Pancreas (tissue), 10 donors: Measurements from ENCODE around the gene SNX27. TPM values are rescaled to one million over a fixed set of nuclear protein-coding genes. Genes with fewer than 3 reads are reported as not detected.

Source experiments
- ATAC-seq, 4 donors: fragments of 200-7000 bp; cut with Tn5 transposase; one replicate each; pipeline versions ENCODE4 v1.8.0 to v1.9.1; 2020; ENCODE audit warnings: mild to moderate bottlenecking in 4 of 4, moderate library complexity in 4 of 4
- DNase-seq, 6 donors: peaks; one replicate each; pipeline ENCODE4 v3.0.0-alpha.2; 2020
- FAIRE-seq: peaks from 2 replicates; lab custom pipeline; 2012; peaks lifted over from hg19 to GRCh38; lab: Jason Lieb, UNC
- H3K27ac ChIP-seq, 4 donors: fragments of 200-600 bp; sonication (generic); 1 replicate in 3 of 4; 2 replicates in 1 of 4; pipeline versions ENCODE4 v1.5.0 to v1.8.0; 2020
- H3K27me3 ChIP-seq, 4 donors: fragments of 200-600 bp; one replicate each; pipeline ENCODE4 v1.8.0; 2021
- H3K36me3 ChIP-seq, 3 donors: fragments of 200-600 bp; sonication (generic) in 1 of 3; one replicate each; pipeline versions ENCODE4 v1.5.0 to v1.8.0; 2020 to 2021
- H3K4me1 ChIP-seq, 3 donors: fragments of 200-600 bp; one replicate each; pipeline ENCODE4 v1.8.0; 2021
- H3K4me3 ChIP-seq, 4 donors: fragments of 200-600 bp; sonication (generic) in 2 of 4; one replicate each; pipeline versions ENCODE4 v1.5.0 to v1.8.0; 2020 to 2021
- H3K9me3 ChIP-seq, 4 donors: fragments of 200-600 bp; one replicate each; pipeline ENCODE4 v1.8.0; 2021
- WGBS, 2 donors: extraction: QIAGEN DNeasy Blood & Tissue Kit; methylation state at CpG; one replicate each; pipeline ENCODE4 v1.1.7; 2013; 5-methylcytosine and 5-hydroxymethylcytosine counted together
- intact Hi-C, 3 donors: fragments of 100-400 bp; cut with DNase I; formaldehyde crosslinking; loops; one replicate each; pipeline versions ENCODE4 v1.11.1 to v1.14.2; 2022
- polyA plus RNA-seq, 2 donors: library from polyadenylated mRNA; stranded (reverse); fragments of 200-250 nt; gene quantifications; one replicate each; pipeline ENCODE4 v1.2.3, GENCODE V29; 2013
- total RNA-seq, 6 donors: library from RNA; stranded (reverse); fragmentation: NEBNext Ultra II Directional in 4 of 6; extraction: Animal tissue kit (Norgen Biotek cat#: 25700) in 4 of 6; gene quantifications; one replicate each; pipeline versions ENCODE4 v1.2.1 to v1.2.4, GENCODE V29; 2021 to 2023
- TF ChIP-seq, protein P1 (sequence below), 4 donors: fragments of 200-600 bp; sonication (generic) in 3 of 4; IDR thresholded peaks; one replicate each; pipeline versions ENCODE4 v1.5.0 to v1.8.0; 2021; ENCODE audit warnings: antibody characterized with exemption in 4 of 4
- donor health status: healthy with polysubstance abuse.
- donor health status: DM: no; HTN: no; CAD: no; lungs with moderate emphysema.
- donor health status: DM: no; HTN: no; CAD: no.
- donor health status: control.
- donor health status: control.
- donor health status: Bipolar disorder and iron deficiency.
- donor health status: DM: yes; HTN: yes; CAD: no.
- donor health status: DM: no; HTN: no; CAD: no.
- donor health status: DM: no; HTN: no; CAD: no.
- donor health status: DM: yes; HTN: yes; CAD: no.

Gene SNX27
- total and polyA plus RNA-seq, 8 donors = 5.9 to 23.4 (median 11.9) TPM

GRCh38 chr1:151737479-151737878 is 125.6 kb downstream of the SNX27 start:
- no peak for DNase-seq
- TF ChIP-seq, protein P1, sequence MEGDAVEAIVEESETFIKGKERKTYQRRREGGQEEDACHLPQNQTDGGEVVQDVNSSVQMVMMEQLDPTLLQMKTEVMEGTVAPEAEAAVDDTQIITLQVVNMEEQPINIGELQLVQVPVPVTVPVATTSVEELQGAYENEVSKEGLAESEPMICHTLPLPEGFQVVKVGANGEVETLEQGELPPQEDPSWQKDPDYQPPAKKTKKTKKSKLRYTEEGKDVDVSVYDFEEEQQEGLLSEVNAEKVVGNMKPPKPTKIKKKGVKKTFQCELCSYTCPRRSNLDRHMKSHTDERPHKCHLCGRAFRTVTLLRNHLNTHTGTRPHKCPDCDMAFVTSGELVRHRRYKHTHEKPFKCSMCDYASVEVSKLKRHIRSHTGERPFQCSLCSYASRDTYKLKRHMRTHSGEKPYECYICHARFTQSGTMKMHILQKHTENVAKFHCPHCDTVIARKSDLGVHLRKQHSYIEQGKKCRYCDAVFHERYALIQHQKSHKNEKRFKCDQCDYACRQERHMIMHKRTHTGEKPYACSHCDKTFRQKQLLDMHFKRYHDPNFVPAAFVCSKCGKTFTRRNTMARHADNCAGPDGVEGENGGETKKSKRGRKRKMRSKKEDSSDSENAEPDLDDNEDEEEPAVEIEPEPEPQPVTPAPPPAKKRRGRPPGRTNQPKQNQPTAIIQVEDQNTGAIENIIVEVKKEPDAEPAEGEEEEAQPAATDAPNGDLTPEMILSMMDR (IDR thresholded peaks at IDR 0.05) = no peak
- peaks cover 0 to 4% (median 0%) of the 10 kb centered on the region in 3 donors for H3K4me1 ChIP-seq
- no peak for ATAC-seq
- no peak overlapping the region for H3K27ac ChIP-seq
- H3K27me3 ChIP-seq = no peaks in the 10 kb centered on the region
- no peaks in the 10 kb centered on the region for H3K9me3 ChIP-seq
- H3K4me3 ChIP-seq = no peak overlapping the region
- FAIRE-seq = no peak
- intact Hi-C loops = loop anchor here in 1 of 3 donors (10.0 kb wide), 1 partner anchor 143 kb away; no protein-coding TSS in a partner anchor
- H3K36me3 ChIP-seq = no peaks in the 10 kb centered on the region

DNA sequence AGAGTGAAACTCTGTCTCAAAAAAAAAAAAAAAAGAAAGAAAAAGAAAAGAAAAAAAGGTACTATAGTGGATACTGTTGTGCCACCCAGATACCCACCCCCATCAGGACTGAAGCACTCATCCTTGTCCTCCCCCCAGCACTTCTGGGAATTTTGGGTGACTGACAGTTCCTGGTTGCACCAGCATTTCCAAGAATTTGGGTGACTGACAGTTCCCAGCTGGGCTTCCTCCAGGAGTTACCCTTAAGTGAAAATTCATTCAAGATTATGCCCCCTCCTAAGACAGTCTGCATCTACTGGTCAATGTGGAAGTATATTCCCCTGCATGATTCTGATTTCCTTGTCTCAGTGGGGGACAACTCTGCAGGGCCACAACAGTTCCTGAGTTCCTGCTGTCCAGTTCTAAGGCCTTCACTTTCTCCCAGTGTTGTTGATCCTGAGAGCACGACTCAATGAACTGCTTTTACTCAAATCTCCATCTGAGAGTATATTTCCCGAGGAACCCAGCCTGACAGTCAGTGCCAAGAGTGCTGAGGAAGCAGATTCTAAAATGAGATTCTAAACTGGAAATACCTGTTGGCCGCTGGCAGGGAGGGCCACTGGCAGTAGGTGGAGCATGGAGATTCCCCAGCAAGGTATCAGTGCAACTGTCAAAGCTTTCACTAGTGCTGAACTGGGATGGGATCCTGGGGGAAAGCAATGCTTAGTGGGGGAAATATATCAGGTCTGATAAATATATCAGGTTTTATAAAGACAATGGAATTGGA is 127.9 kb downstream of the SNX27 start:
- Histone ChIP-seq H3K36me3 (no peaks in the 10 kb centered on the region), H3K27me3 (no peaks in the 10 kb centered on the region), H3K27ac (peak overlapping the region in 1 of 4 donors; percentile 35), H3K4me1 (peaks cover 0 to 4% (median 0%) of the 10 kb centered on the region in 3 donors), H3K9me3 (no peaks in the 10 kb centered on the region), H3K4me3 (no peak overlapping the region)
- TF ChIP-seq, protein P1 (IDR thresholded peaks at IDR 0.05) = no peak
- DNase-seq (peak in 2 of 6 donors; percentile 36 to 38), ATAC-seq (peak in 3 of 4 donors; percentile 59 to 83 (median 81)), FAIRE-seq (no peak)
- 17 to 24% methylated on average over 3 of the region's 3 CpGs for WGBS, 2 donors
- intact Hi-C loops = loop anchor here in 1 of 3 donors (10.0 kb wide), 1 partner anchor 145 kb away; no protein-coding TSS in a partner anchor

DNA sequence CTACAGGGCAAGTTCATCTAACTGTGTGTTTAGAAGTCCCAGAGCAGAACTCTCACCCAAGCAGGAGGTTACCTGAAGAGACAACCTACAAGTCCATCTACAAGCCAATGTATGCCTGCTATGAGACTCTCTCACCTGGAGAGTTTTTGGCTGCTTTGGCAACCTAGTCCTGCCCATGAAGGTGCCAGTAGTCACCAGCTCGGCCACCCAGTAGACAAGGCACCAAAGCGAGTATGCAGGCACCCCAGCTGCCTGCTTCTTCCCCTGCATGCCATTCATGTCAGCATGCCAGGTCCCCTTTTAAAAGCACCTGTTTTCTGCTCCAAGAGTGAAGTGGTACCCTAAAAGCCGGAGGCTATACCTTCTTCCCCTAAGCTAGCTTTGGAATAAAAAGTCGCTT is 129.7 kb downstream of the SNX27 start:
- 70 to 87% methylated on average over 4 of the region's 4 CpGs for WGBS, 2 donors

More for the DNA sequence above, 129.7 kb downstream of the SNX27 start:
- FAIRE-seq = no peak
- DNase-seq = no peak
- Histone ChIP-seq H3K27me3 (no peaks in the 10 kb centered on the region), H3K4me1 (peaks cover 0 to 4% (median 0%) of the 10 kb centered on the region in 3 donors), H3K36me3 (no peaks in the 10 kb centered on the region), H3K27ac (no peak overlapping the region), H3K9me3 (no peaks in the 10 kb centered on the region), H3K4me3 (no peak overlapping the region)
- TF ChIP-seq, protein P1 (IDR thresholded peaks at IDR 0.05) = no peak
- intact Hi-C loops = no loop called here
- ATAC-seq = no peak

Other genes starting within 250 kb of the SNX27 start
- 10 to 100 TPM; 13.1 to 36.8 (median 25.2) TPM for gene SELENBP1, start 239.3 kb upstream of the SNX27 start, total RNA-seq
- gene SELENBP1, start 239.3 kb upstream of the SNX27 start, polyA plus RNA-seq = 10 to 100 TPM; 53.6 to 93.0 TPM
- 100 to 1,000 TPM in 3 of 6 donors, 10 to 100 TPM in 3; 61.9 to 106 (median 90.5) TPM for gene PSMB4, start 212.5 kb upstream of the SNX27 start, total RNA-seq
- gene PSMB4, start 212.5 kb upstream of the SNX27 start, polyA plus RNA-seq = 100 to 1,000 TPM; 172 to 217 TPM
- 10 to 100 TPM; 24.5 to 61.0 (median 32.4) TPM for gene POGZ, start 152.6 kb upstream of the SNX27 start, total RNA-seq
- 10 to 100 TPM; 30.4 to 45.6 TPM for gene POGZ, start 152.6 kb upstream of the SNX27 start, polyA plus RNA-seq
- gene CGN, start 100.7 kb upstream of the SNX27 start, total RNA-seq = 10 to 100 TPM; 26.9 to 47.5 (median 35.8) TPM
- 10 to 100 TPM; 40.6 to 63.2 TPM for gene CGN, start 100.7 kb upstream of the SNX27 start, polyA plus RNA-seq
- gene TUFT1, start 71.7 kb upstream of the SNX27 start, total RNA-seq = 10 to 100 TPM in 5 of 6 donors, 1 to 10 TPM in 1; 8.2 to 16.1 (median 11.6) TPM
- 1 to 10 TPM; 7.1 to 8.5 TPM for gene TUFT1, start 71.7 kb upstream of the SNX27 start, polyA plus RNA-seq
- gene CELF3, start 104.8 kb downstream of the SNX27 start, total RNA-seq = 1 to 10 TPM; 1.1 to 8.6 (median 3.6) TPM
- 10 to 100 TPM; 39.2 to 76.3 TPM for gene CELF3, start 104.8 kb downstream of the SNX27 start, polyA plus RNA-seq
- gene RIIAD1, start 109.5 kb downstream of the SNX27 start, total RNA-seq = under 1 TPM in 4 of 6 donors, not detected in 2; 0.56 to 0.69 (median 0.63) TPM
- gene RIIAD1, start 109.5 kb downstream of the SNX27 start, polyA plus RNA-seq = 1 to 10 TPM; 3.7 to 7.5 TPM
- 10 to 100 TPM; 21.8 to 27.9 (median 24.6) TPM for gene MRPL9, start 151.4 kb downstream of the SNX27 start, total RNA-seq
- gene MRPL9, start 151.4 kb downstream of the SNX27 start, polyA plus RNA-seq = 10 to 100 TPM; 47.0 to 61.9 TPM
- gene TDRKH, start 178.4 kb downstream of the SNX27 start, total RNA-seq = 1 to 10 TPM; 2.6 to 7.5 (median 4.1) TPM
- 1 to 10 TPM; 2.6 to 4.2 TPM for gene TDRKH, start 178.4 kb downstream of the SNX27 start, polyA plus RNA-seq
- gene LINGO4, start 193.4 kb downstream of the SNX27 start, total RNA-seq = under 1 TPM; 0.15 to 0.52 (median 0.26) TPM
- gene LINGO4, start 193.4 kb downstream of the SNX27 start, polyA plus RNA-seq = under 1 TPM; 0.27 to 0.89 TPM
- gene RORC, start 219.8 kb downstream of the SNX27 start, total RNA-seq = 10 to 100 TPM; 11.9 to 28.8 (median 23.1) TPM
- 10 to 100 TPM; 17.1 to 36.7 TPM for gene RORC, start 219.8 kb downstream of the SNX27 start, polyA plus RNA-seq
- 1 to 10 TPM in 1 of 6 donors, under 1 TPM in 5; 0.35 to 1.2 (median 0.59) TPM for gene C2CD4D, start 227.8 kb downstream of the SNX27 start, total RNA-seq
- gene C2CD4D, start 227.8 kb downstream of the SNX27 start, polyA plus RNA-seq = under 1 TPM; 0.40 to 0.68 TPM
- gene THEM5, start 241.7 kb downstream of the SNX27 start, total RNA-seq = under 1 TPM in 1 of 6 donors, not detected in 5; 0.17 TPM
- gene THEM5, start 241.7 kb downstream of the SNX27 start, polyA plus RNA-seq = not detected